ENCODE data around the gene ELP5. TPM values are rescaled to one million over a fixed set of nuclear protein-coding genes. Genes with fewer than 3 reads are reported as not detected.

Gene ELP5
- total and polyA plus RNA-seq, 2 donors from 2014 or later: 41.9 to 110 TPM

- DNase-seq: no peak
- intact Hi-C loops (cut with DNase I): no loop called here
- Histone ChIP-seq H3K9ac (ENCODE audit: low read length in 3 of 3) (no peak overlapping the region), H3K27ac (ENCODE audit: low read depth in 2 of 2, low read length in 2 of 2) (no peak overlapping the region), H3K4me1 (ENCODE audit: control insufficient read depth in 2 of 3, insufficient read depth in 2 of 3, low read depth in 1 of 3, low read length in 3 of 3) (peaks cover 0 to 26% (median 16%) of the 10 kb centered on the region in 3 donors), H3K27me3 (ENCODE audit: control insufficient read depth, insufficient read depth, low read length) (no peaks in the 10 kb centered on the region), H3K9me3 (ENCODE audit: control insufficient read depth in 2 of 3, insufficient read depth in 1 of 3, low read length in 3 of 3) (no peaks in the 10 kb centered on the region), H3K4me3 (ENCODE audit: low read length in 3 of 3) (no peak overlapping the region), H3K36me3 (ENCODE audit: control insufficient read depth in 2 of 3, insufficient read depth in 3 of 3, low read length in 3 of 3) (peaks cover 7 to 16% (median 13%) of the 10 kb centered on the region in 3 donors)
- FAIRE-seq: no peak
- TF ChIP-seq, protein P1, sequence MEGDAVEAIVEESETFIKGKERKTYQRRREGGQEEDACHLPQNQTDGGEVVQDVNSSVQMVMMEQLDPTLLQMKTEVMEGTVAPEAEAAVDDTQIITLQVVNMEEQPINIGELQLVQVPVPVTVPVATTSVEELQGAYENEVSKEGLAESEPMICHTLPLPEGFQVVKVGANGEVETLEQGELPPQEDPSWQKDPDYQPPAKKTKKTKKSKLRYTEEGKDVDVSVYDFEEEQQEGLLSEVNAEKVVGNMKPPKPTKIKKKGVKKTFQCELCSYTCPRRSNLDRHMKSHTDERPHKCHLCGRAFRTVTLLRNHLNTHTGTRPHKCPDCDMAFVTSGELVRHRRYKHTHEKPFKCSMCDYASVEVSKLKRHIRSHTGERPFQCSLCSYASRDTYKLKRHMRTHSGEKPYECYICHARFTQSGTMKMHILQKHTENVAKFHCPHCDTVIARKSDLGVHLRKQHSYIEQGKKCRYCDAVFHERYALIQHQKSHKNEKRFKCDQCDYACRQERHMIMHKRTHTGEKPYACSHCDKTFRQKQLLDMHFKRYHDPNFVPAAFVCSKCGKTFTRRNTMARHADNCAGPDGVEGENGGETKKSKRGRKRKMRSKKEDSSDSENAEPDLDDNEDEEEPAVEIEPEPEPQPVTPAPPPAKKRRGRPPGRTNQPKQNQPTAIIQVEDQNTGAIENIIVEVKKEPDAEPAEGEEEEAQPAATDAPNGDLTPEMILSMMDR (IDR thresholded peaks at IDR 0.05; ENCODE audit: borderline replicate concordance, extremely low read depth, insufficient read depth): no peak
These were observed 5.2 kb upstream of the ELP5 start for GRCh38 chr17:7246779-7247178.

- no peak for DNase-seq
- intact Hi-C loops (cut with DNase I): no loop called here
- FAIRE-seq: no peak
- no peaks in the 10 kb centered on the region for H3K9me3 ChIP-seq (ENCODE audit: control insufficient read depth in 2 of 3, insufficient read depth in 1 of 3, low read length in 3 of 3)
- no peak overlapping the region for H3K9ac ChIP-seq (ENCODE audit: low read length in 3 of 3)
- H3K27me3 ChIP-seq (ENCODE audit: control insufficient read depth, insufficient read depth, low read length): no peaks in the 10 kb centered on the region
- TF ChIP-seq, protein P1 (IDR thresholded peaks at IDR 0.05; ENCODE audit: borderline replicate concordance, extremely low read depth, insufficient read depth): no peak
- H3K36me3 ChIP-seq (ENCODE audit: control insufficient read depth in 2 of 3, insufficient read depth in 3 of 3, low read length in 3 of 3): peaks cover 7 to 16% (median 13%) of the 10 kb centered on the region in 3 donors
- H3K4me3 ChIP-seq (ENCODE audit: low read length in 3 of 3): no peak overlapping the region
- H3K4me1 ChIP-seq (ENCODE audit: control insufficient read depth in 2 of 3, insufficient read depth in 2 of 3, low read depth in 1 of 3, low read length in 3 of 3): peaks cover 5 to 25% (median 19%) of the 10 kb centered on the region in 3 donors
- H3K27ac ChIP-seq (ENCODE audit: low read depth in 2 of 2, low read length in 2 of 2): no peak overlapping the region
These were observed 3.2 kb upstream of the ELP5 start for GRCh38 chr17:7248796-7249195.

DNA sequence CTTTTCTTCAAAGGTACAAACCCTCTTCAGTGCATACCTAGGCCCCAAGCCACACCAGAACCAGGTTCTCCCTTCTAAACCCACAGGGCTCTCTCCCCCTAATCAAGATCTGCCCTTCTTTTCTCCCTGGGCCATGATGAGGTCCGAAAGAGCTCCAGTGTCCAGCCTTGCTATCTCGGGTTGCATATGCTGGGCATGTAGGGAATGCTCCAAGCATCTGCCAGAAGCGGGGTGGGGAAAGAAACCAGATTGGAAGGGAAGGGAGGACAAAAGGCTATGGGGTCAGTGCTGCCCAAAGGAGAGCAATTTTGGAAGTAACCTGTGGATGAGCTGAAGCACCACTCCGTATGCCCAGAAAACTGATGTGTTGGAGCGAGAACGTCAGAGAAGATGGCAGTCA lies 2.8 kb upstream of the ELP5 start:
- Histone ChIP-seq H3K27ac (ENCODE audit: low read depth in 2 of 2, low read length in 2 of 2) (no peak overlapping the region), H3K4me1 (ENCODE audit: control insufficient read depth in 2 of 3, insufficient read depth in 2 of 3, low read depth in 1 of 3, low read length in 3 of 3) (peaks cover 5 to 25% (median 19%) of the 10 kb centered on the region in 3 donors), H3K9ac (ENCODE audit: low read length in 3 of 3) (no peak overlapping the region), H3K27me3 (ENCODE audit: control insufficient read depth, insufficient read depth, low read length) (no peaks in the 10 kb centered on the region), H3K36me3 (ENCODE audit: control insufficient read depth in 2 of 3, insufficient read depth in 3 of 3, low read length in 3 of 3) (peaks cover 7 to 16% (median 16%) of the 10 kb centered on the region in 3 donors), H3K9me3 (ENCODE audit: control insufficient read depth in 2 of 3, insufficient read depth in 1 of 3, low read length in 3 of 3) (no peaks in the 10 kb centered on the region), H3K4me3 (ENCODE audit: low read length in 3 of 3) (no peak overlapping the region)
- intact Hi-C loops (cut with DNase I): no loop called here
- DNase-seq (no peak), FAIRE-seq (no peak)
- TF ChIP-seq, protein P1 (IDR thresholded peaks at IDR 0.05; ENCODE audit: borderline replicate concordance, extremely low read depth, insufficient read depth): no peak

- Histone ChIP-seq H3K9me3 (ENCODE audit: control insufficient read depth in 2 of 3, insufficient read depth in 1 of 3, low read length in 3 of 3) (no peaks in the 10 kb centered on the region), H3K9ac (ENCODE audit: low read length in 3 of 3) (peak overlapping the region in 2 of 3 donors; percentile 91 to 97), H3K4me1 (ENCODE audit: control insufficient read depth in 2 of 3, insufficient read depth in 2 of 3, low read depth in 1 of 3, low read length in 3 of 3) (peaks cover 5 to 25% (median 19%) of the 10 kb centered on the region in 3 donors), H3K27ac (ENCODE audit: low read depth in 2 of 2, low read length in 2 of 2) (no peak overlapping the region), H3K27me3 (ENCODE audit: control insufficient read depth, insufficient read depth, low read length) (no peaks in the 10 kb centered on the region), H3K4me3 (ENCODE audit: low read length in 3 of 3) (peak overlapping the region; percentile 62 to 86 (median 73)), H3K36me3 (ENCODE audit: control insufficient read depth in 2 of 3, insufficient read depth in 3 of 3, low read length in 3 of 3) (peaks cover 7 to 22% (median 13%) of the 10 kb centered on the region in 3 donors)
- intact Hi-C loops (cut with DNase I): no loop called here
- no peak for DNase-seq
- FAIRE-seq: no peak
- TF ChIP-seq, protein P1 (IDR thresholded peaks at IDR 0.05; ENCODE audit: borderline replicate concordance, extremely low read depth, insufficient read depth): no peak
These were observed 2.2 kb upstream of the ELP5 start for GRCh38 chr17:7249830-7250229.
